HepG2 (cell line): ENCODE results near the gene RING1. TPM values are rescaled to one million over a fixed set of nuclear protein-coding genes. Genes with fewer than 3 reads are reported as not detected.

Source experiments
- ATAC-seq: fragments of 200-7000 bp; cut with Tn5 transposase; 3 replicates; pipeline ENCODE4 v1.9.1; 2020; ENCODE audit warnings: mild to moderate bottlenecking, moderate library complexity
- BruUV-seq: library from RNA; stranded (reverse); fragments of 400-500 nt; replicated peaks from 2 replicates; lab custom pipeline; 2021; lab: Mats Ljungman, UMichigan
- CTCF ChIA-PET: fragments of 300-600 bp; formaldehyde crosslinking; extraction: SDS; loops from one replicate; lab custom pipeline; 2021; ENCODE audit warnings: low total read pairs, inconsistent platforms, low intra/inter-chr PET ratio; lab: Yijun Ruan, JAX
- POLR2A ChIA-PET: fragments of 350-600 bp; sonication (Branson Sonifier 250); formaldehyde crosslinking; loops from one replicate; lab custom pipeline; 2020; ENCODE audit warnings: antibody characterized with exemption, inconsistent platforms; lab: Yijun Ruan, JAX
- DNase-seq: peaks from one replicate; pipeline ENCODE4 v3.0.0-alpha.2; 2015; ENCODE audit warnings: low spot score
- FAIRE-seq: peaks from 3 replicates; lab custom pipeline; 2011; peaks lifted over from hg19 to GRCh38; lab: Jason Lieb, UNC
- H2AFZ ChIP-seq: one replicate; pipeline ENCODE4 v1.6.1; 2011; ENCODE audit warnings: low read length, inconsistent platforms
- H3K27ac ChIP-seq: fragments of 300-600 bp; 3 replicates; pipeline ENCODE4 v1.8.0; 2011; ENCODE audit warnings: mixed run types, mild to moderate bottlenecking, mixed read lengths, low read length, inconsistent platforms; ENCODE audit not compliant: insufficient read depth; ENCODE audit errors: extremely low read length
- H3K27me3 ChIP-seq, 2 experiments: fragments of 200-600 bp in 1 of 2; 2 replicates in 1 of 2; 3 replicates in 1 of 2; pipeline versions ENCODE4 v1.6.0 to v1.8.0; 2011; ENCODE audit warnings: low read length in 2 of 2, mild to moderate bottlenecking in 2 of 2, moderate library complexity in 2 of 2, inconsistent platforms in 1 of 2; ENCODE audit not compliant: insufficient read depth in 2 of 2, control insufficient read depth in 1 of 2
- H3K36me3 ChIP-seq, 2 experiments: fragments of 200-600 bp in 1 of 2; replicated peaks in 1 of 2; 2 replicates in 1 of 2; 3 replicates in 1 of 2; pipeline versions ENCODE4 v1.5.1 to v1.8.0; 2011; ENCODE audit warnings: low read length in 2 of 2, inconsistent platforms in 1 of 2; ENCODE audit not compliant: insufficient read depth in 2 of 2, control insufficient read depth in 1 of 2
- H3K4me1 ChIP-seq: 2 replicates; pipeline ENCODE4 v1.5.1; 2012; ENCODE audit warnings: low read length, inconsistent platforms; ENCODE audit not compliant: insufficient read depth
- H3K4me2 ChIP-seq: 2 replicates; pipeline ENCODE4 v1.6.0; 2011; ENCODE audit warnings: low read depth, low read length, inconsistent platforms
- H3K4me3 ChIP-seq, 3 experiments: fragments of 200-600 bp in 1 of 3; sonication (generic), shearing (Covaris generic) in 1 of 3; replicated peaks in 1 of 3; 2 replicates each; pipeline ENCODE4 v1.5.1; 2011 to 2016; ENCODE audit warnings: low read length in 3 of 3, inconsistent platforms in 2 of 3, low read depth in 2 of 3, mild to moderate bottlenecking in 2 of 3, control low read depth in 1 of 3, mixed read lengths in 1 of 3; ENCODE audit not compliant: insufficient read depth in 1 of 3
- H3K79me2 ChIP-seq: one replicate; pipeline ENCODE4 v1.6.1; 2011; ENCODE audit warnings: low read length, inconsistent platforms; ENCODE audit not compliant: insufficient read depth
- H3K9ac ChIP-seq: 2 replicates; pipeline ENCODE4 v1.6.0; 2011; ENCODE audit warnings: mild to moderate bottlenecking, low read depth, low read length, inconsistent platforms; ENCODE audit not compliant: insufficient read depth
- H3K9me3 ChIP-seq: 2 replicates; pipeline ENCODE4 v1.5.1; 2012; ENCODE audit warnings: mild to moderate bottlenecking, low read length
- H4K20me1 ChIP-seq: 2 replicates; pipeline ENCODE4 v1.6.0; 2011; ENCODE audit warnings: inconsistent platforms, mild to moderate bottlenecking, low read length, moderate library complexity; ENCODE audit not compliant: insufficient read depth
- BRCA1 ChIP-seq: sonication (generic); formaldehyde crosslinking; IDR thresholded peaks from 2 replicates; pipeline ENCODE4 v1.4.0; 2020; ENCODE audit warnings: missing genetic modification reagents
- CEBPB ChIP-seq: IDR thresholded peaks from 2 replicates; pipeline ENCODE4 v1.6.1; 2011; ENCODE audit warnings: low read depth, low read length, improper control_type of control experiment, borderline replicate concordance
- HOXA7 ChIP-seq: sonication (generic); formaldehyde crosslinking; IDR thresholded peaks from 2 replicates; pipeline ENCODE4 v1.8.1; 2022; ENCODE audit warnings: mild to moderate bottlenecking, missing genetic modification reagents, moderate library complexity
- NBN ChIP-seq: fragments of 450-650 bp; conservative IDR thresholded peaks from 2 replicates; pipeline ENCODE4 v1.6.1; 2017
- RARA ChIP-seq: IDR thresholded peaks from 2 replicates; pipeline ENCODE4 v1.6.1; 2016; ENCODE audit warnings: missing genetic modification reagents, missing compliant biosample characterization
- SCMH1 ChIP-seq: sonication (generic); formaldehyde crosslinking; IDR thresholded peaks from 2 replicates; pipeline ENCODE4 v1.9.0; 2021; ENCODE audit warnings: missing genetic modification reagents, mild to moderate bottlenecking, borderline replicate concordance
- SPEN ChIP-seq: sonication (generic); formaldehyde crosslinking; IDR thresholded peaks from 2 replicates; pipeline ENCODE4 v1.5.1; 2020; ENCODE audit warnings: low read depth, mild to moderate bottlenecking, missing genetic modification reagents
- ZBTB8A ChIP-seq: sonication (generic); formaldehyde crosslinking; IDR thresholded peaks from 2 replicates; pipeline ENCODE4 v1.4.0; 2020; ENCODE audit warnings: mild to moderate bottlenecking, low read depth, missing genetic modification reagents, borderline replicate concordance
- ZNF441 ChIP-seq: sonication (generic); formaldehyde crosslinking; IDR thresholded peaks from 2 replicates; pipeline ENCODE4 v1.7.0; 2021; ENCODE audit warnings: missing genetic modification reagents, borderline replicate concordance
- WGBS: methylation state at CpG from one replicate; pipeline ENCODE4 v1.1.6; 2017; ENCODE audit warnings: low lambda C conversion rate; 5-methylcytosine and 5-hydroxymethylcytosine counted together
- in situ Hi-C: cut with HindIII; loops from 2 replicates; pipeline ENCODE4 v1.10.0; 2017; ENCODE audit warnings: low pct_unique_long_range_greater_than_20kb; ENCODE audit not compliant: extremely low pct_ligation_motif_present
- intact Hi-C: fragments of 100-400 bp; cut with micrococcal nuclease; formaldehyde crosslinking; loops from one replicate; pipeline ENCODE4 v1.10.0; 2022; ENCODE audit not compliant: unreplicated experiment
- polyA plus RNA-seq, 8 experiments: library from polyadenylated mRNA; depleted of rRNA in 3 of 8; stranded (reverse) in 7 of 8; unstranded in 1 of 8; fragments of >200 nt; fragmentation: Illumina TruSeq in 4 of 8; extraction: Trizol in 4 of 8; gene quantifications; 2 replicates each; pipeline versions ENCODE4 v1.2.1 to v1.2.3, GENCODE V29; 2011 to 2016; ENCODE audit warnings: low read depth in 4 of 8, missing spikeins in 1 of 8, mixed read lengths in 1 of 8; ENCODE audit not compliant: insufficient read depth in 1 of 8
- total RNA-seq, 5 experiments: library from RNA; depleted of rRNA; stranded (reverse); fragments of >200 nt; fragmentation: Illumina TruSeq; extraction: Trizol; gene quantifications; 2 replicates each; pipeline ENCODE4 v1.2.3, GENCODE V29; 2016; ENCODE audit warnings: low read depth in 1 of 5

Gene RING1
- total and polyA plus RNA-seq, 2 of the 13 experiments (the other 11 are each of a cell fraction or from before 2014, with no cell fraction given), result 23.9 to 33.6 TPM

DNA sequence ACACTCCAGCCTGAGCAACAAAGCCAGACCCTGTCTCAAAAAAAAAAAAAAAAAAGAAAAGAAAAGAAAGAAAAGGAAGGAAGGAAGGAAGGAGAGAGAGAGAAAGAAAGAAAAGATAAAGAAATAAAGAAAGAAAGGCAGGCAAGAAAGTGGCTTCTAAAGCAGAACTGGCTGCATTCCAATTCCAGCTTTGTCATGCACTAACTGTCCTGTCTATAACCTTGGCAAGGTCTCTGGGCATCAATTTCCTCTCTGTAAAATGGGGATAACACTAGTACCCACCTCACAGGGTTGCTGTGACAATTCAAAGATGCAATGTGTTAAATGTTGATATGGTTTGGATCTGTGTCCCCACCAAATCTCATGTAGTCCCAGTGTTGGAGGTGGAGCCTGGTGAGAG is 28.0 kb downstream of the RING1 start:
- no peaks in the 10 kb centered on the region for H3K36me3 ChIP-seq
- H3K4me2 ChIP-seq, result no peak overlapping the region
- DNase-seq (no peak), FAIRE-seq (no peak), ATAC-seq (no peak)
- no peaks in the 10 kb centered on the region for H3K4me1 ChIP-seq
- H3K27ac ChIP-seq, result no peak overlapping the region
- intact Hi-C loops, result no loop called here
- no peak for TF ChIP-seq BRCA1 (CRISPR knock-in tag)
- TF ChIP-seq ZBTB8A, result no peak
- TF ChIP-seq RARA (CRISPR knock-in tag), result no peak
- no peak for TF ChIP-seq SCMH1
- no TSS peak for BruUV-seq
- no peaks in the 10 kb centered on the region for H3K9me3 ChIP-seq
- H3K4me3 ChIP-seq, result no peak overlapping the region
- no peak overlapping the region for H2AFZ ChIP-seq
- CTCF ChIA-PET, result no interaction called here
- POLR2A ChIA-PET, result interaction anchor here (1.6 to 3.4 kb wide), 2 partner anchors 13 kb away, joined by 6 to 16 read pairs; no protein-coding TSS in a partner anchor
- no peak overlapping the region for H3K9ac ChIP-seq
- in situ Hi-C loops, result no loop called here
- H4K20me1 ChIP-seq, result no peaks in the 10 kb centered on the region
- H3K27me3 ChIP-seq, result peaks cover 2 to 43% of the 10 kb centered on the region in 2 experiments; a peak in 4 of 5 replicates
- no peaks in the 10 kb centered on the region for H3K79me2 ChIP-seq

DNA sequence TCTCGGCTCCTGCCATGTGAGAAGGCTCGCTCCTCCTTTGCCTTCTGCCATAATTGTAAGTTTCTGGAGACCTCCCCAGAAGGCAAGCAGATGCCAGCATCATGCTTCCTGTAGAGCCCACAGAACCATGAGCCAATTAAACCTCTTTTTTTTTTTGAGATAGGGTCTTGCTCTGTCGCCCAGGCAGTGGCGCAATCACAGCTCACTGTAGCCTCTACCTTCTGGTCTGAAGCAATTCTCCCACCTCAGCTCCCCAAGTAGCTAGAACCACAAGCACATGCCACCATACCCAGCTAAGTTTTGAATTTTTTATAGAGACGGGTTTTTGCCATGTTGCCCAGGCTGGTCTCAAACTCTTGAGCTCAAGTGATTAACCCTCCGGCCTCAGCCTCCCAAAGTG is 28.6 kb downstream of the RING1 start:
- ChIA-PET CTCF (no interaction called here), POLR2A (interaction anchor here (3.4 kb wide), 1 partner anchor 12 kb away, joined by 16 read pairs; no protein-coding TSS in a partner anchor)
- FAIRE-seq, result no peak
- Histone ChIP-seq H3K4me2 (no peak overlapping the region), H3K27ac (no peak overlapping the region), H3K4me3 (no peak overlapping the region), H3K79me2 (no peaks in the 10 kb centered on the region), H3K36me3 (no peaks in the 10 kb centered on the region), H3K27me3 (peaks cover 2 to 44% of the 10 kb centered on the region in 2 experiments; a peak in 4 of 5 replicates), H3K9ac (no peak overlapping the region), H3K4me1 (no peaks in the 10 kb centered on the region), H4K20me1 (no peaks in the 10 kb centered on the region), H2AFZ (no peak overlapping the region), H3K9me3 (no peaks in the 10 kb centered on the region)
- intact Hi-C loops (no loop called here), in situ Hi-C loops (no loop called here)
- BruUV-seq, result no TSS peak
- no peak for DNase-seq
- WGBS, result 40% methylated on average over 6 of the region's 6 CpGs
- no peak for ATAC-seq
- no peak for TF ChIP-seq HOXA7 (CRISPR knock-in tag)
- TF ChIP-seq CEBPB, result 0 out of 2 replicates have a peak, but pooled peaks have one; percentile 16
- TF ChIP-seq ZNF441 (CRISPR knock-in tag), result no peak
- no peak for TF ChIP-seq SPEN (CRISPR knock-in tag)
- TF ChIP-seq NBN, result no peak
